ENCODE measurements around the gene SLC13A5.
"Not testable (repeated sequence)": the region's sequence is repeated elsewhere in the genome, so short reads cannot be mapped to it uniquely, and the experiment has no call there.

DNA sequence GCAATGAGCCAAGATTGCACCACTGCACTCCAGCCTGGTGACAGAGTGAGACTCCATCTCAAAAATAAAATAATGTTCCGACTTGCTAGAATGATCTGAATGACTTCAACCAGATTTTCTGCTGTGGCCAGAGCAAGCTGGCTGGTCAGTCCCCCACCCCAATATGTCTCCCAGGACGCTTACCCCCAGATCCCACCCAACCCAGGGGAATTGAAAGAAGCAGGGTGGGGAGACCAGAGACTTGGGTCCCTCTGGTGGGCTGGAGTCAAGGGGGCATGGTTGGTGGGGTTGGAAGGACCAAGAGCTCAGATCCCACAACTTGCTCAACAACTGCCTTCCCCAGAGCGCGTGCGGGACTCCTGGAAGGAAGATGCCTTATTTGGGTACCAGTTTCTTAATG is 54.8 kb downstream of the SLC13A5 start:
- not testable (repeated sequence) for TF ChIP-seq POLR2AphosphoS5 (IDR thresholded peaks at IDR 0.05); EP300 (IDR thresholded peaks at IDR 0.05; ENCODE audit: low read depth); POLR2A (IDR thresholded peaks at IDR 0.05)
- TF ChIP-seq, protein P1, sequence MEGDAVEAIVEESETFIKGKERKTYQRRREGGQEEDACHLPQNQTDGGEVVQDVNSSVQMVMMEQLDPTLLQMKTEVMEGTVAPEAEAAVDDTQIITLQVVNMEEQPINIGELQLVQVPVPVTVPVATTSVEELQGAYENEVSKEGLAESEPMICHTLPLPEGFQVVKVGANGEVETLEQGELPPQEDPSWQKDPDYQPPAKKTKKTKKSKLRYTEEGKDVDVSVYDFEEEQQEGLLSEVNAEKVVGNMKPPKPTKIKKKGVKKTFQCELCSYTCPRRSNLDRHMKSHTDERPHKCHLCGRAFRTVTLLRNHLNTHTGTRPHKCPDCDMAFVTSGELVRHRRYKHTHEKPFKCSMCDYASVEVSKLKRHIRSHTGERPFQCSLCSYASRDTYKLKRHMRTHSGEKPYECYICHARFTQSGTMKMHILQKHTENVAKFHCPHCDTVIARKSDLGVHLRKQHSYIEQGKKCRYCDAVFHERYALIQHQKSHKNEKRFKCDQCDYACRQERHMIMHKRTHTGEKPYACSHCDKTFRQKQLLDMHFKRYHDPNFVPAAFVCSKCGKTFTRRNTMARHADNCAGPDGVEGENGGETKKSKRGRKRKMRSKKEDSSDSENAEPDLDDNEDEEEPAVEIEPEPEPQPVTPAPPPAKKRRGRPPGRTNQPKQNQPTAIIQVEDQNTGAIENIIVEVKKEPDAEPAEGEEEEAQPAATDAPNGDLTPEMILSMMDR (IDR thresholded peaks at IDR 0.05) = not testable (repeated sequence)

Data from transverse colon (tissue), 4 donors.